IMR-90 (cell line): Measurements from ENCODE around the gene COL13A1.

Experiments used
- BHLHE40 ChIP-seq: fragments of 150-350 bp; IDR thresholded peaks from 2 replicates; pipeline ENCODE4 v1.6.1; 2016; ENCODE audit warnings: mild to moderate bottlenecking, low read depth, low read length
- CEBPB ChIP-seq: IDR thresholded peaks from 2 replicates; pipeline ENCODE4 v1.6.1; 2012; ENCODE audit warnings: low read depth, low read length, improper control_type of control experiment
- CHD1 ChIP-seq: IDR thresholded peaks from 2 replicates; pipeline ENCODE4 v1.6.1; 2012; ENCODE audit warnings: low read depth, low read length, improper control_type of control experiment
- CTCF ChIP-seq: conservative IDR thresholded peaks from 2 replicates; pipeline ENCODE4 v1.5.1; 2012; ENCODE audit warnings: mild to moderate bottlenecking, low read depth, low read length, improper control_type of control experiment
- ELK1 ChIP-seq: fragments of 150-350 bp; IDR thresholded peaks from 2 replicates; pipeline ENCODE4 v1.6.1; 2016; ENCODE audit warnings: low read depth, mild to moderate bottlenecking, low read length, moderate library complexity, borderline replicate concordance
- FOS ChIP-seq: fragments of 150-350 bp; IDR thresholded peaks from 2 replicates; pipeline ENCODE4 v1.6.1; 2016; ENCODE audit warnings: low read depth, low read length
- MAFK ChIP-seq: IDR thresholded peaks from 2 replicates; pipeline ENCODE4 v1.6.1; 2012; ENCODE audit warnings: low read depth, low read length, improper control_type of control experiment
- MAZ ChIP-seq: IDR thresholded peaks from 2 replicates; pipeline ENCODE4 v1.6.1; 2012; ENCODE audit warnings: low read depth, mild to moderate bottlenecking, low read length, improper control_type of control experiment, moderate library complexity, borderline replicate concordance
- MXI1 ChIP-seq: IDR thresholded peaks from 2 replicates; pipeline ENCODE4 v1.6.1; 2012; ENCODE audit warnings: low read depth, mild to moderate bottlenecking, low read length, moderate library complexity, borderline replicate concordance
- POLR2A ChIP-seq: IDR thresholded peaks from 2 replicates; pipeline ENCODE4 v1.6.1; 2012; ENCODE audit warnings: mild to moderate bottlenecking, low read depth, low read length
- RAD21 ChIP-seq: IDR thresholded peaks from 2 replicates; pipeline ENCODE4 v1.6.1; 2012; ENCODE audit warnings: low read length, improper control_type of control experiment
- RCOR1 ChIP-seq: IDR thresholded peaks from 2 replicates; pipeline ENCODE4 v1.6.1; 2012; ENCODE audit warnings: mild to moderate bottlenecking, low read length, improper control_type of control experiment; ENCODE audit not compliant: insufficient replicate concordance
- SMC3 ChIP-seq: fragments of 150-350 bp; IDR thresholded peaks from 2 replicates; pipeline ENCODE4 v1.6.1; 2016; ENCODE audit warnings: low read depth, mild to moderate bottlenecking, antibody characterized with exemption, low read length, moderate library complexity
- USF2 ChIP-seq: fragments of 150-350 bp; IDR thresholded peaks from 2 replicates; pipeline ENCODE4 v1.6.1; 2017; ENCODE audit warnings: mild to moderate bottlenecking, antibody characterized with exemption, low read length, low read depth

- TF ChIP-seq POLR2A (no peak), RCOR1 (no peak), CTCF (no peak), MXI1 (no peak), MAZ (no peak), CEBPB (no peak), USF2 (no peak), ELK1 (no peak), BHLHE40 (no peak), SMC3 (no peak), CHD1 (no peak), RAD21 (no peak), FOS (no peak), MAFK (no peak)
Observed at GRCh38 chr10:69963835-69964710, 162.4 kb downstream of the COL13A1 start.
